Transverse colon (tissue), 4 donors: ENCODE results near the gene NUDT22. TPM values are rescaled to one million over a fixed set of nuclear protein-coding genes. Genes with fewer than 3 reads are reported as not detected.

Source experiments
- DNase-seq: peaks from one replicate; pipeline ENCODE4 v3.0.0-alpha.2; 2019
- H3K27ac ChIP-seq, 4 donors: fragments of 200-600 bp; sonication (generic); 2 replicates each; pipeline ENCODE4 v1.5.1; 2016 to 2018; ENCODE audit warnings: inconsistent platforms in 4 of 4
- H3K27me3 ChIP-seq: fragments of 200-600 bp; sonication (generic); 2 replicates; pipeline ENCODE4 v1.5.1; 2017; ENCODE audit warnings: inconsistent platforms
- H3K36me3 ChIP-seq, 4 donors: fragments of 200-600 bp; sonication (generic); 2 replicates each; pipeline ENCODE4 v1.5.1; 2017 to 2019; ENCODE audit warnings: inconsistent platforms in 4 of 4
- H3K4me1 ChIP-seq, 4 donors: fragments of 200-600 bp; sonication (generic); 2 replicates each; pipeline ENCODE4 v1.5.1; 2017 to 2020; ENCODE audit warnings: inconsistent platforms in 4 of 4
- H3K4me3 ChIP-seq, 4 donors: fragments of 200-600 bp; sonication (generic); 1 replicate in 1 of 4; 2 replicates in 3 of 4; pipeline versions ENCODE4 v1.5.1 to v1.6.1; 2017 to 2019; ENCODE audit warnings: inconsistent platforms in 4 of 4
- H3K9me3 ChIP-seq, 2 donors: fragments of 200-600 bp; sonication (generic); 2 replicates each; pipeline ENCODE4 v1.5.1; 2017 to 2019; ENCODE audit warnings: inconsistent platforms in 2 of 2
- EP300 ChIP-seq: sonication (generic); formaldehyde crosslinking; IDR thresholded peaks from one replicate; pipeline ENCODE4 v1.6.1; 2017; ENCODE audit warnings: antibody characterized with exemption, low read depth
- POLR2A ChIP-seq: fragments of 450-650 bp; IDR thresholded peaks from one replicate; pipeline ENCODE4 v1.6.1; 2016; ENCODE audit warnings: antibody characterized with exemption, mild to moderate bottlenecking, moderate library complexity
- POLR2AphosphoS5 ChIP-seq, 3 donors: sonication (generic); formaldehyde crosslinking; IDR thresholded peaks; one replicate each; pipeline ENCODE4 v1.6.1; 2016; ENCODE audit warnings: antibody characterized with exemption in 3 of 3
- WGBS, 2 donors: methylation state at CpG; one replicate each; pipeline ENCODE4 v1.1.5; 2018; ENCODE audit warnings: low coverage in 1 of 2; 5-methylcytosine and 5-hydroxymethylcytosine counted together
- in situ Hi-C, 4 donors: fragments of 200-750 bp; cut with MboI; loops; one replicate each; pipeline versions ENCODE4 v1.15.0 to v1.15.1; 2017; ENCODE audit warnings: low sequenced_read_pairs in 3 of 4, low pct_ligation_motif_present in 1 of 4, low pct_unique_long_range_greater_than_20kb in 1 of 4
- intact Hi-C: fragments of 100-400 bp; cut with DNase I; formaldehyde crosslinking; loops from one replicate; pipeline ENCODE4 v1.15.1; 2023; ENCODE audit warnings: low total_unique reads
- total RNA-seq, 4 donors: library from RNA; depleted of rRNA; stranded (reverse); fragments of >200 nt; gene quantifications; one replicate each; pipeline ENCODE4 v1.1.0, GENCODE V29; 2016
- TF ChIP-seq, protein P1 (sequence below), 5 experiments: fragments of 200-600 bp in 3 of 5; fragments of 450-650 bp in 2 of 5; sonication (generic) in 3 of 5; IDR thresholded peaks; 1 replicate in 2 of 5; 2 replicates in 3 of 5; pipeline ENCODE4 v1.5.1; 2016 to 2017; ENCODE audit warnings: antibody characterized with exemption in 5 of 5, inconsistent platforms in 3 of 5, mild to moderate bottlenecking in 2 of 5, moderate library complexity in 1 of 5

NUDT22 gene
- total RNA-seq, 4 donors from 2014 or later: 84.0 to 215 (median 127) TPM

- Histone ChIP-seq H3K4me1 (peaks cover 29 to 40% (median 34%) of the 10 kb centered on the region in 4 donors), H3K9me3 (no peaks in the 10 kb centered on the region), H3K36me3 (no peaks in the 10 kb centered on the region), H3K27me3 (no peaks in the 10 kb centered on the region), H3K27ac (peak overlapping the region; percentile 93 to 99 (median 95)), H3K4me3 (peak overlapping the region; percentile 55 to 90 (median 62))
- peak; percentile 90 for DNase-seq
- 0% methylated on average over 34 of the region's 52 CpGs; no CpG with 5 or more reads in 1 of the 2 donors for WGBS, 2 donors
- intact Hi-C loops: no loop called here
- TF ChIP-seq, protein P1, sequence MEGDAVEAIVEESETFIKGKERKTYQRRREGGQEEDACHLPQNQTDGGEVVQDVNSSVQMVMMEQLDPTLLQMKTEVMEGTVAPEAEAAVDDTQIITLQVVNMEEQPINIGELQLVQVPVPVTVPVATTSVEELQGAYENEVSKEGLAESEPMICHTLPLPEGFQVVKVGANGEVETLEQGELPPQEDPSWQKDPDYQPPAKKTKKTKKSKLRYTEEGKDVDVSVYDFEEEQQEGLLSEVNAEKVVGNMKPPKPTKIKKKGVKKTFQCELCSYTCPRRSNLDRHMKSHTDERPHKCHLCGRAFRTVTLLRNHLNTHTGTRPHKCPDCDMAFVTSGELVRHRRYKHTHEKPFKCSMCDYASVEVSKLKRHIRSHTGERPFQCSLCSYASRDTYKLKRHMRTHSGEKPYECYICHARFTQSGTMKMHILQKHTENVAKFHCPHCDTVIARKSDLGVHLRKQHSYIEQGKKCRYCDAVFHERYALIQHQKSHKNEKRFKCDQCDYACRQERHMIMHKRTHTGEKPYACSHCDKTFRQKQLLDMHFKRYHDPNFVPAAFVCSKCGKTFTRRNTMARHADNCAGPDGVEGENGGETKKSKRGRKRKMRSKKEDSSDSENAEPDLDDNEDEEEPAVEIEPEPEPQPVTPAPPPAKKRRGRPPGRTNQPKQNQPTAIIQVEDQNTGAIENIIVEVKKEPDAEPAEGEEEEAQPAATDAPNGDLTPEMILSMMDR (IDR thresholded peaks at IDR 0.05): peak; percentile 41 to 89 (median 55)
- TF ChIP-seq POLR2A (peak; percentile 98), EP300 (peak; percentile 27), POLR2AphosphoS5 (IDR thresholded peaks at IDR 0.05) (peak; percentile 98 to 99 (median 98))
- in situ Hi-C loops: no loop called here
These were observed 40.8 kb upstream of the NUDT22 start for GRCh38 chr11:64185175-64185692.

GRCh38 chr11:64185693-64186491 lies 40.2 kb upstream of the NUDT22 start, which contains the start of gene STIP1:
Gene STIP1 (plus strand): TSS chr11:64186171. CDS start chr11:64186262, 91 bp downstream.
- Histone ChIP-seq H3K27me3 (no peaks in the 10 kb centered on the region), H3K4me1 (peaks cover 27 to 36% (median 31%) of the 10 kb centered on the region in 4 donors), H3K4me3 (peak within 1 kb of the TSS; percentile 55 to 97 (median 62)), H3K36me3 (no peaks in the 10 kb centered on the region), H3K9me3 (no peaks in the 10 kb centered on the region), H3K27ac (peak within 1 kb of the TSS; percentile 93 to 99 (median 95))
- intact Hi-C loops: no loop called here
- 1% methylated on average over 58 of the region's 74 CpGs; no CpG with 5 or more reads in 1 of the 2 donors for WGBS, 2 donors
- peak; percentile 99 for DNase-seq
- in situ Hi-C loops: no loop called here
- TF ChIP-seq POLR2A (no peak), EP300 (no peak), POLR2AphosphoS5 (IDR thresholded peaks at IDR 0.05) (peak; percentile 87 to 97 (median 94))
- TF ChIP-seq, protein P1 (IDR thresholded peaks at IDR 0.05): peak in 4 of 5 experiments; percentile 22 to 49 (median 40)

GRCh38 chr11:64186492-64187165 lies 39.4 kb upstream of the NUDT22 start:
- WGBS, 2 donors: 0 to 1% methylated on average over 5 to 46 of the region's 48 CpGs

GRCh38 chr11:64192434-64192833 lies 33.6 kb upstream of the NUDT22 start:
- H3K4me1 ChIP-seq: peaks cover 0 to 11% (median 4%) of the 10 kb centered on the region in 4 donors
- DNase-seq: no peak
- H3K4me3 ChIP-seq: no peak overlapping the region
- intact Hi-C loops: loop anchor here (5.0 kb wide), 1 partner anchor 1790 kb away; no protein-coding TSS in a partner anchor
- 97 to 100% methylated on average over 1 to 5 of the region's 5 CpGs for WGBS, 2 donors
- H3K9me3 ChIP-seq: no peaks in the 10 kb centered on the region
- H3K27ac ChIP-seq: no peak overlapping the region
- in situ Hi-C loops: no loop called here
- H3K36me3 ChIP-seq: peaks cover 0 to 49% (median 23%) of the 10 kb centered on the region in 4 donors
- H3K27me3 ChIP-seq: no peaks in the 10 kb centered on the region
- no peak for TF ChIP-seq POLR2AphosphoS5 (IDR thresholded peaks at IDR 0.05)
- TF ChIP-seq, protein P1 (IDR thresholded peaks at IDR 0.05): no peak
- no peak for TF ChIP-seq POLR2A
- TF ChIP-seq EP300: no peak

More at GRCh38 chr11:64186492-64187165, 39.4 kb upstream of the NUDT22 start:
- Histone ChIP-seq H3K36me3 (no peaks in the 10 kb centered on the region), H3K4me1 (peaks cover 20 to 29% (median 24%) of the 10 kb centered on the region in 4 donors), H3K4me3 (peak overlapping the region in 1 of 4 donors; percentile 97), H3K27ac (no peak overlapping the region), H3K27me3 (no peaks in the 10 kb centered on the region), H3K9me3 (no peaks in the 10 kb centered on the region)
- no peak for TF ChIP-seq POLR2AphosphoS5 (IDR thresholded peaks at IDR 0.05)
- intact Hi-C loops (no loop called here), in situ Hi-C loops (no loop called here)
- DNase-seq: peak; percentile 29
